GM19468 (cell line): ENCODE measurements around the gene ALDH1L1.

Experiments used
- ATAC-seq: cut with Tn5 transposase; IDR thresholded peaks from one replicate; pipeline ENCODE4 v1.9.1; 2021; ENCODE audit warnings: mild to moderate bottlenecking, moderate library complexity, moderate number of reproducible peaks; ENCODE audit not compliant: unreplicated experiment; ENCODE audit errors: extremely low read depth

ALDH1L1 gene

GRCh38 chr3:126061301-126062032, 118.9 kb downstream of the ALDH1L1 start:
- ATAC-seq: no peak

GRCh38 chr3:126060613-126061145, 119.7 kb downstream of the ALDH1L1 start:
- ATAC-seq: no peak

- no peak for ATAC-seq
Measured at GRCh38 chr3:126058666-126059065, 121.7 kb downstream of the ALDH1L1 start.

- ATAC-seq: no peak
Measured at GRCh38 chr3:126057936-126058335, 122.5 kb downstream of the ALDH1L1 start.

GRCh38 chr3:126057501-126057819, 122.9 kb downstream of the ALDH1L1 start:
- no peak for ATAC-seq

- ATAC-seq: no peak
Measured at GRCh38 chr3:126056681-126057500, 123.5 kb downstream of the ALDH1L1 start.

GRCh38 chr3:126056088-126056487, 124.3 kb downstream of the ALDH1L1 start:
- ATAC-seq: no peak

GRCh38 chr3:126054870-126055269, 125.5 kb downstream of the ALDH1L1 start:
- no peak for ATAC-seq

- no peak for ATAC-seq
Measured at GRCh38 chr3:126053949-126054569, 126.3 kb downstream of the ALDH1L1 start.
